Measurements from ENCODE around the gene TTC39A.
"Not testable (repeated sequence)": the region's sequence is repeated elsewhere in the genome, so short reads cannot be mapped to it uniquely, and the experiment has no call there.

TTC39A gene

GRCh38 chr1:51263147-51263877 lies 67.0 kb downstream of the TTC39A start:
- no peak for DNase-seq

DNA sequence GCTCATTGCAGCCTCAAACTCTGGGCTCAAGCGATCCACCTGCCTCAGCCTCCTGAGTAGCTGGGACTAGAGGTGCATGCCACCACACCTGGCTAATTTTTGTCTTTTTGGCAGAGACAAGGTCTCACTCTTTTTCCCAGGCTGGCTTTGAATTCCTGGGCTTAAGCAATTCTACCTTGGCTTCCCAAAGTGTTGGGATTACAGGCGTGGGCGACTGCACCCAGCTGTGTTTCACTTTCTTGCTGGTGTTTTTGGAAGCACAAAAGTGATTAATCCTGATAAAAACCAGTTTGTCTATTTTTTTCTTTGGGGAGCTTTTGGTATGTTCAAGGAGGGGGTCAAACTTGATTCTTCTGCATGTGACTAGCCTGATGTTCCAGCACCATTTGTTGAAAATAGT lies 75.0 kb downstream of the TTC39A start:
- DNase-seq, result no peak

GRCh38 chr1:51253691-51254090 lies 76.7 kb downstream of the TTC39A start:
- DNase-seq, result no peak

- no peak for DNase-seq
These were observed 78.0 kb downstream of the TTC39A start for GRCh38 chr1:51252366-51252765.

- not testable (repeated sequence) for DNase-seq
These were observed 79.2 kb downstream of the TTC39A start for GRCh38 chr1:51251165-51251564.

DNA sequence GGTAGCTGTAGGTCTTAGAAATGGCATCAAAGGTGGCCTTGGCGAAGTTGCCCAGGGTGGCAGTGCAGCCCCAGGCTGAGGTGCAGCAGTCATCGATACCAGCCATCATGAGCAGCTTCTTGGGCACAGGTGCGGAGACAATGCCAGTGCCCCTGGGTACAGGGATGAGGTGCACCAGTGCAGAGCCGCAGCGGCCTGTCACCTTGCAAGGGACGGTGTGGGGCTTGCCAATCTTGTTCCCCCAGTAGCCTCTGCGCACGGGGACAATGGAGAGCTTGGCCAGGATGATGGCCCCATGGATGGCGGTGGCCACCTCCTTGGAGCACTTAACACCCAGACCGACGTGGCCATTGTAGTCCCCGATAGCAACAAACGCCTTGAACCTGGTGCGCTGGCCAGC lies 79.6 kb downstream of the TTC39A start:
- DNase-seq, result not testable (repeated sequence)

GRCh38 chr1:51249445-51249844 lies 80.9 kb downstream of the TTC39A start:
- DNase-seq, result no peak

DNA sequence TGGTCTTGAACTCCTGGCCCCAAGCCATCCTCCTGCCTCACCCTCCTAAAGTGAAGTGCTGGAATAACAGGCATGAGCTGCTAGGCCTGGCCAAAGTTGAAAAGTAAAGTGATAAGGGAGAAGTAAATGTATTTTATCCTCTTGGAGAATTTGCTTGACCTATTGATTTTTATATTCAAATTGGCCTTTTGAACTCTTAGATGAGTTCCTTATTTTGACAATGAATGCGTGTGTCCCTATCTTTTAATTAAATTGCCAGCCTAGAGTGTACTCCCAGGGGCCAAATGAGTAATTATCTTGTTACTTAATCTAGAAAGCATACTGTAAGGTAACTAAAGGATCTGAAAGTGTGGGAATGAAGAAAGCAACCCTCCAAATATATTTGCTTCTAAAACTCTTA lies 82.9 kb downstream of the TTC39A start:
- no peak for DNase-seq

DNA sequence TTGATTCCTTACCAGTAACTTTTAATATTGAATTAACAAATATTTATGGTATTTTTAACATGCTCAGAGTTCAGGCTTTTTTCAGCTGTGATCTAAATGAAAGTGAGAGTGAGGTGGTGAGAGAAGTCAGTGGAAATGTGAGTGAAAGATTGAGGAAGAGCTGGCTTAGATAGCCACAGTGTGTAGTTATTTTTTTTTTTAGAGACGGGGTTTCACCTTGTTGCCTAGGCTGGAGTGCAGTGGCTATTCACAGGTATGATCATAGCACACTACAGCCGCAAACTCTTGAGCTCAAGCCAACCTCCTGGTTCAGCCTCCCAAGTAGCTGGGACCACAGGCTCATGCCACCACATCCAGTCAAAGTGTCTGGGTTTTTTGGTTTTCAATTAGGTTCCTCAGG lies 83.3 kb downstream of the TTC39A start:
- DNase-seq, result no peak

GRCh38 chr1:51242546-51242945 lies 87.8 kb downstream of the TTC39A start:
- no peak for DNase-seq

DNA sequence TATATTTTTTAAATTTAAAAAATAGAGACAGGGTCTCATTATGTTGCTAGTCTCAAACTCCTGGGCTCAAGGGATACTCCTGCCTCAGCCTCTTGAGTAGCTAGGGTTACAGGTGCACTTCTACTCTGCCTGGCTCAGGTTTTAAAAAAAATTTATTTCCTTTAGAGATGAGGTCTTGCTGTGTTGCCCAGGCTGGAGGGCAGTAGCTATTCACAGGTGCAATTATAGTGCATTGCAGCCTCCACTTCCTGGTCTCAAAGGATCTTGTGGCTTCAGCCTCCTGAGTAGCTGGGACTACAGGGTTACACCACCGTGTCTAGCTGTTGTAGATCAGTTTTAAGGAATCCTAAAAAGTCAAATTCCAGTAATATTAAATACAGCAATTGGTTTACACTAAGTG lies 89.2 kb downstream of the TTC39A start:
- DNase-seq, result no peak

DNA sequence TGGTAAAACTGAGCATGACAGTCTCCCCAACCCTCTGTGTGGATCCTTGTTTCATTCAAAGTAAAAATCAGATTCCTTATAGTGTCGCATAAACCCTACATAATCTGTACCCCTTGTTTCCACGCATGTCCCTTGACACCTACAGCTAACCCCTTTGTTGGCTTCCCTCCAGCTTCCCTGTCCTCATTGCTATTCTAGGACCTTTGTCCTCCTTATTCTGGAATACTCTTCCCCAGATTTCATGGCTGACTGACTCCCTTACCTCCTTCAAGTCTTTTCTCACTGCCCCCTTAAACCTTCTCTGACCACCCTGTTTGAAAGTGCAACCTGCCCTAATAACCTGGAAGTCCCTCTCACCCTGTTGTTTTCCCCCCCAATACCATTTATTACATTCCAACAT lies 90.3 kb downstream of the TTC39A start:
- DNase-seq, result no peak

DNA sequence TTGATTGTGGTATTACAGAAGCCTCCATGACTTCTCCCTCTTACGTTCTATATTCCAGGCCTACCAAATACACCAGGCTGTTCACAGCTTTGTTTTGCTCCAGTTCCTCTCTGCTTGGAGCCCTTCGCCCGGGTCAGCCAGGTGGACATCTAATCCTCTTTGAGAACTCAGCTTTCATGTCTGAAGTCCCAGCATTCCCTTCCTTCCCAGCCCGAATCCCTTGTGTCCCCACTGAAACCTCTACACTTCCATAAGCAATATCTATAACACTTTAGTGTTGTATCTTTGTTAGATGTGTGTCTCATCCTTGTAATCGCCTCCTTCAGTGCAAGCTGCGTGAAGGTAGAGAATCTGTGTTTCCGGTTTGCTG lies 92.3 kb downstream of the TTC39A start:
- no peak for DNase-seq

- no peak for DNase-seq
These were observed 92.9 kb downstream of the TTC39A start for GRCh38 chr1:51237351-51238033.
